HCT116 (cell line): ENCODE results near the gene AHI1. TPM values are rescaled to one million over a fixed set of nuclear protein-coding genes. Genes with fewer than 3 reads are reported as not detected.

Experiments
- ATAC-seq: fragments of 200-7000 bp; cut with Tn5 transposase; 2 replicates; pipeline ENCODE4 v1.9.1; 2020; ENCODE audit warnings: mild to moderate bottlenecking, moderate library complexity
- BruUV-seq: library from RNA; stranded (reverse); fragments of 400-500 nt; replicated peaks from 2 replicates; lab custom pipeline; 2021; lab: Mats Ljungman, UMichigan
- CTCF ChIA-PET: fragments of 300-600 bp; sonication (Branson Sonifier 250); formaldehyde crosslinking; loops from one replicate; lab custom pipeline; 2021; ENCODE audit warnings: antibody characterized with exemption; lab: Charles Lee
- POLR2A ChIA-PET: fragments of 300-600, 350-600 bp; sonication (Branson Sonifier 250); formaldehyde crosslinking; loops from one replicate; lab custom pipeline; 2021; ENCODE audit warnings: antibody characterized with exemption; lab: Charles Lee
- RAD21 ChIA-PET, 2 experiments: fragments of 300-600 bp; sonication (Branson Sonifier 250); formaldehyde crosslinking; loops; one replicate each; lab custom pipeline; 2023; ENCODE audit warnings: low total read pairs in 2 of 2; ENCODE audit not compliant: uncharacterized antibody in 2 of 2, unreplicated experiment in 2 of 2, low non-redundant PET in 1 of 2; lab: Charles Lee
- DNase-seq: peaks from one replicate; pipeline ENCODE4 v3.0.0-alpha.2; 2010; ENCODE audit warnings: low read depth, low spot score
- H2AFZ ChIP-seq: fragments of 200-600 bp; shearing (Covaris generic), sonication (generic); 2 replicates; pipeline ENCODE4 v1.6.1; 2017; ENCODE audit warnings: low read depth, mixed run types, mixed read lengths, antibody characterized with exemption, low read length; ENCODE audit not compliant: poor library complexity, severe bottlenecking
- H3K27ac ChIP-seq: 2 replicates; pipeline ENCODE4 v1.5.1; 2012; ENCODE audit warnings: low read depth, low read length
- H3K27me3 ChIP-seq: fragments of 200-600 bp; sonication (generic); 2 replicates; pipeline ENCODE4 v1.6.1; 2016; ENCODE audit warnings: mixed run types, low read length, mixed read lengths; ENCODE audit not compliant: insufficient read depth
- H3K36me3 ChIP-seq, 2 experiments: fragments of 200-500 bp in 1 of 2; fragments of 200-600 bp in 1 of 2; sonication (Bioruptor generic) in 1 of 2; sonication (generic) in 1 of 2; 2 replicates each; pipeline versions ENCODE4 v1.5.1 to v1.6.1; 2014 to 2016; ENCODE audit warnings: low read length in 2 of 2, inconsistent platforms in 1 of 2, mixed read lengths in 1 of 2, mixed run types in 1 of 2; ENCODE audit not compliant: insufficient read depth in 2 of 2, control insufficient read depth in 1 of 2
- H3K4me1 ChIP-seq, 2 experiments: fragments of 200-600 bp in 1 of 2; sonication (generic) in 1 of 2; 2 replicates each; pipeline versions ENCODE4 v1.5.1 to v1.6.1; 2012 to 2017; ENCODE audit warnings: low read length in 2 of 2, inconsistent platforms in 1 of 2, mild to moderate bottlenecking in 1 of 2, mixed read lengths in 1 of 2, mixed run types in 1 of 2, moderate library complexity in 1 of 2; ENCODE audit not compliant: insufficient read depth in 2 of 2, control insufficient read depth in 1 of 2
- H3K4me2 ChIP-seq: fragments of 200-600 bp; sonication (generic); 2 replicates; pipeline ENCODE4 v1.6.1; 2017; ENCODE audit warnings: mixed run types, low read length, mixed read lengths
- H3K4me3 ChIP-seq, 2 experiments: fragments of 200-600 bp in 1 of 2; sonication (generic) in 1 of 2; replicated peaks in 1 of 2; 2 replicates each; pipeline ENCODE4 v1.5.1; 2011 to 2016; ENCODE audit warnings: low read length in 2 of 2, control low read depth in 1 of 2, low read depth in 1 of 2, mild to moderate bottlenecking in 1 of 2, mixed read lengths in 1 of 2, mixed run types in 1 of 2
- H3K79me2 ChIP-seq: fragments of 200-600 bp; sonication (generic); 2 replicates; pipeline ENCODE4 v1.6.1; 2017; ENCODE audit warnings: mild to moderate bottlenecking, mixed run types, low read length, moderate library complexity, mixed read lengths; ENCODE audit not compliant: insufficient read depth
- H3K9ac ChIP-seq: fragments of 200-600 bp; sonication (generic); 2 replicates; pipeline ENCODE4 v1.6.1; 2016; ENCODE audit warnings: low read length, mixed read lengths
- H3K9me2 ChIP-seq: fragments of 200-600 bp; sonication (generic), shearing (Covaris generic); 2 replicates; pipeline ENCODE4 v1.6.1; 2017; ENCODE audit warnings: mixed run types, mild to moderate bottlenecking, moderate library complexity; ENCODE audit not compliant: insufficient read depth
- H3K9me3 ChIP-seq, 2 experiments: fragments of 200-500 bp in 1 of 2; fragments of 200-600 bp in 1 of 2; sonication (Bioruptor generic) in 1 of 2; sonication (generic) in 1 of 2; 2 replicates each; pipeline ENCODE4 v1.6.1; 2014 to 2017; ENCODE audit warnings: low read length in 2 of 2, mixed read lengths in 2 of 2, inconsistent platforms in 1 of 2, low read depth in 1 of 2, mild to moderate bottlenecking in 1 of 2, mixed run types in 1 of 2, moderate library complexity in 1 of 2; ENCODE audit not compliant: control insufficient read depth in 1 of 2, insufficient read depth in 1 of 2
- H4K20me1 ChIP-seq: fragments of 200-600 bp; sonication (generic), shearing (Covaris generic); 2 replicates; pipeline ENCODE4 v1.6.1; 2017; ENCODE audit warnings: mixed run types, mild to moderate bottlenecking, moderate library complexity; ENCODE audit not compliant: insufficient read depth
- CTCF ChIP-seq, 3 experiments: fragments of 200-600 bp in 1 of 3; sonication (generic) in 1 of 3; IDR thresholded peaks in 2 of 3; conservative IDR thresholded peaks in 1 of 3; 2 replicates each; pipeline ENCODE4 v1.5.1; 2012 to 2017; ENCODE audit warnings: low read depth in 2 of 3, low read length in 2 of 3, antibody characterized with exemption in 1 of 3, borderline replicate concordance in 1 of 3, control low read depth in 1 of 3, mild to moderate bottlenecking in 1 of 3, mixed read lengths in 1 of 3, mixed run types in 1 of 3, moderate library complexity in 1 of 3; ENCODE audit not compliant: insufficient read depth in 1 of 3
- EGR1 ChIP-seq: IDR thresholded peaks from 2 replicates; pipeline ENCODE4 v1.6.1; 2012; ENCODE audit warnings: low read depth
- POLR2A ChIP-seq: IDR thresholded peaks from 2 replicates; pipeline ENCODE4 v1.7.0; 2011; ENCODE audit warnings: borderline replicate concordance; ENCODE audit not compliant: insufficient read depth, insufficient read length; ENCODE audit errors: extremely low read depth
- RAD21 ChIP-seq: IDR thresholded peaks from 2 replicates; pipeline ENCODE4 v1.6.1; 2012; ENCODE audit warnings: low read depth, mild to moderate bottlenecking
- REST ChIP-seq: IDR thresholded peaks from 2 replicates; pipeline ENCODE4 v1.6.1; 2012; ENCODE audit warnings: low read depth
- SIN3A ChIP-seq: IDR thresholded peaks from 2 replicates; pipeline ENCODE4 v1.6.1; 2012; ENCODE audit warnings: low read depth
- SRF ChIP-seq: IDR thresholded peaks from 2 replicates; pipeline ENCODE4 v1.6.1; 2012; ENCODE audit warnings: low read depth
- TCF7L2 ChIP-seq: IDR thresholded peaks from 2 replicates; pipeline ENCODE4 v1.7.0; 2011; ENCODE audit warnings: borderline replicate concordance, inconsistent platforms; ENCODE audit not compliant: insufficient read depth, insufficient read length; ENCODE audit errors: extremely low read depth
- YY1 ChIP-seq: IDR thresholded peaks from 2 replicates; pipeline ENCODE4 v1.6.1; 2011; ENCODE audit warnings: low read length, low read depth, moderate library complexity, mild to moderate bottlenecking; ENCODE audit not compliant: insufficient replicate concordance; ENCODE audit errors: extremely low read depth
- ZBTB33 ChIP-seq: IDR thresholded peaks from 2 replicates; pipeline ENCODE4 v1.6.1; 2011; ENCODE audit warnings: mild to moderate bottlenecking, low read length, moderate library complexity; ENCODE audit not compliant: insufficient replicate concordance; ENCODE audit errors: extremely low read depth
- ZNF274 ChIP-seq: fragments of 200-500 bp; sonication (Bioruptor generic); IDR thresholded peaks from 2 replicates; pipeline ENCODE4 v1.6.1; 2014; ENCODE audit warnings: mild to moderate bottlenecking, low read depth, low read length, inconsistent platforms
- intact Hi-C: fragments of 100-400 bp; cut with micrococcal nuclease; formaldehyde crosslinking; loops from 2 replicates; pipeline ENCODE4 v1.10.0; 2022
- total RNA-seq: library from RNA; stranded (reverse); gene quantifications from one replicate; pipeline ENCODE4 v1.2.1, GENCODE V29; 2021; ENCODE audit not compliant: unreplicated experiment

AHI1 gene
- total RNA-seq, 1 experiment from 2014 or later: 29.6 TPM

- TF ChIP-seq ZBTB33 (no peak), SRF (no peak), YY1 (no peak), ZNF274 (no peak), POLR2A (no peak)
These were observed 149.7 kb downstream of the AHI1 start (continued) for GRCh38 chr6:135347887-135348286.

- Histone ChIP-seq H3K9me3 (no peaks in the 10 kb centered on the region), H4K20me1 (no peaks in the 10 kb centered on the region), H3K4me3 (no peak overlapping the region), H3K27me3 (no peaks in the 10 kb centered on the region), H2AFZ (no peak overlapping the region), H3K9me2 (no peaks in the 10 kb centered on the region), H3K4me1 (no peaks in the 10 kb centered on the region), H3K27ac (no peak overlapping the region), H3K9ac (no peak overlapping the region), H3K79me2 (no peaks in the 10 kb centered on the region), H3K4me2 (no peak overlapping the region), H3K36me3 (no peaks in the 10 kb centered on the region)
- TF ChIP-seq POLR2A (no peak), CTCF (IDR thresholded peaks at IDR 0.05 in 2 of 3, conservative IDR thresholded peaks at IDR 0.05 in 1 of 3; ENCODE audit: borderline replicate concordance in 1 of 3, insufficient read depth in 1 of 3, low read depth in 2 of 3, low read length in 2 of 3) (no peak), EGR1 (no peak), TCF7L2 (no peak), REST (no peak), SIN3A (no peak), ZBTB33 (no peak), RAD21 (no peak), YY1 (no peak), SRF (no peak)
- DNase-seq: no peak
- ChIA-PET CTCF (no interaction called here), RAD21 (no interaction called here), POLR2A (no interaction called here)
- no TSS peak for BruUV-seq
- intact Hi-C loops: no loop called here
- ATAC-seq: no peak
These were observed 150.8 kb downstream of the AHI1 start for GRCh38 chr6:135346747-135347146.
